Panc1 (cell line): Measurements from ENCODE around the gene CAPN15. TPM values are rescaled to one million over a fixed set of nuclear protein-coding genes. Genes with fewer than 3 reads are reported as not detected.

ENCODE experiments used
- ATAC-seq: fragments of 200-7000 bp; cut with Tn5 transposase; 2 replicates; pipeline ENCODE4 v1.9.1; 2020; ENCODE audit warnings: mild to moderate bottlenecking, moderate library complexity
- BruUV-seq: library from RNA; stranded (reverse); fragments of 400-500 nt; replicated peaks from 2 replicates; lab custom pipeline; 2021; lab: Mats Ljungman, UMichigan
- CTCF ChIA-PET: fragments of 300-600 bp; sonication (Branson Sonifier 250); formaldehyde crosslinking; loops from one replicate; lab custom pipeline; 2022; ENCODE audit warnings: antibody characterized with exemption; lab: Charles Lee
- POLR2A ChIA-PET: fragments of 300-600 bp; sonication (Branson Sonifier 250); formaldehyde crosslinking; loops from one replicate; lab custom pipeline; 2022; ENCODE audit warnings: antibody characterized with exemption; lab: Charles Lee
- DNase-seq: peaks from one replicate; pipeline ENCODE4 v3.0.0-alpha.2; 2010; ENCODE audit warnings: low read depth, low spot score
- H3K27ac ChIP-seq: 2 replicates; pipeline ENCODE4 v1.5.1; 2011; ENCODE audit warnings: mild to moderate bottlenecking, low read length, inconsistent platforms
- H3K27me3 ChIP-seq: fragments of 200-500 bp; sonication (Bioruptor generic); 2 replicates; pipeline ENCODE4 v1.6.0; 2014; ENCODE audit warnings: low read length, inconsistent platforms; ENCODE audit not compliant: control insufficient read depth, insufficient read depth
- H3K36me3 ChIP-seq: fragments of 200-500 bp; sonication (Bioruptor generic); 2 replicates; pipeline ENCODE4 v1.5.1; 2014; ENCODE audit warnings: inconsistent platforms, mild to moderate bottlenecking, low read length, moderate library complexity; ENCODE audit not compliant: control insufficient read depth, insufficient read depth
- H3K4me1 ChIP-seq: 2 replicates; pipeline ENCODE4 v1.5.1; 2011; ENCODE audit warnings: inconsistent platforms, mild to moderate bottlenecking, low read length, moderate library complexity; ENCODE audit not compliant: control insufficient read depth, insufficient read depth
- H3K4me3 ChIP-seq, 2 experiments: 2 replicates each; pipeline ENCODE4 v1.5.1; 2011 to 2012; ENCODE audit warnings: low read depth in 2 of 2, low read length in 2 of 2, mild to moderate bottlenecking in 2 of 2, inconsistent platforms in 1 of 2, moderate library complexity in 1 of 2
- H3K9me3 ChIP-seq: fragments of 200-500 bp; sonication (Bioruptor generic); 2 replicates; pipeline ENCODE4 v1.5.1; 2014; ENCODE audit warnings: low read depth, mild to moderate bottlenecking, inconsistent platforms, low read length, moderate library complexity; ENCODE audit not compliant: control insufficient read depth, insufficient read depth
- POLR2AphosphoS5 ChIP-seq: IDR thresholded peaks from 2 replicates; pipeline ENCODE4 v1.6.1; 2012; ENCODE audit warnings: mild to moderate bottlenecking, low read depth, low read length, moderate library complexity
- SIN3A ChIP-seq: IDR thresholded peaks from 2 replicates; pipeline ENCODE4 v1.6.1; 2012; ENCODE audit warnings: low read depth, mild to moderate bottlenecking, low read length, moderate library complexity, borderline replicate concordance; ENCODE audit not compliant: insufficient read depth
- TCF7L2 ChIP-seq: IDR thresholded peaks from 2 replicates; pipeline ENCODE4 v1.6.1; 2011; ENCODE audit warnings: mild to moderate bottlenecking, low read depth, low read length, inconsistent platforms
- in situ Hi-C: cut with HindIII; loops from 2 replicates; pipeline ENCODE4 v1.10.0; 2016; ENCODE audit warnings: low sequenced_read_pairs, low pct_unique_long_range_greater_than_20kb
- intact Hi-C: fragments of 100-400 bp; cut with micrococcal nuclease; formaldehyde crosslinking; loops from one replicate; pipeline ENCODE4 v1.10.0; 2022; ENCODE audit not compliant: unreplicated experiment
- total RNA-seq: library from RNA; stranded (reverse); gene quantifications from one replicate; pipeline ENCODE4 v1.2.1, GENCODE V29; 2021; ENCODE audit not compliant: unreplicated experiment
- TF ChIP-seq, protein P1 (sequence below): fragments of 450-650 bp; IDR thresholded peaks from 2 replicates; pipeline ENCODE4 v1.5.1; 2017; ENCODE audit warnings: mild to moderate bottlenecking
- TF ChIP-seq, protein P2 (sequence below), 2 experiments: IDR thresholded peaks; 2 replicates each; pipeline ENCODE4 v1.6.1; 2011 to 2012; ENCODE audit warnings: low read depth in 2 of 2, control low read depth in 1 of 2, low read length in 1 of 2, mild to moderate bottlenecking in 1 of 2, moderate library complexity in 1 of 2; ENCODE audit not compliant: insufficient read depth in 1 of 2

Gene CAPN15
- total RNA-seq, 1 experiment from 2014 or later = 78.5 TPM

DNA sequence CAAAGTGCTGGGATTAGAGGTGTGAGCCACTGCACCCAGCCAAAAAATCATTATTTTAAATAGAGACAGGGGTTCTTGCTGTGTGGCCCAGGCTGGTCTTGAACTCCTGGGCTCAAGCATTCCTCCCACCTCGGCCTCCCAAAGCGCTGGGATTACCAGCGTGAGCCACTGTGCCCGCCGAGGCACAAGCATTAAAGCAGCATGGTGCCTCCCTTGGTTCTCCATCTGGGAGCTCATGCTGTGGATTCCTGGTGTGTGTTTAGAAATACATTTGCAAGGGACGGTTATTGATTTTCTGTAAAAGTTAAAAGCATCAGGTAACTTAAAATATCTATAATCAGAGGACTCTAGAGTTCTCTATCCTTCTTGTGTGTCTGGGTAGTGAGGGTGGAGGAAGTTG is 14.7 kb upstream of the CAPN15 start:
- no peak overlapping the region for H3K4me3 ChIP-seq
- in situ Hi-C loops = no loop called here
- no peak for TF ChIP-seq SIN3A
- TF ChIP-seq, protein P1, sequence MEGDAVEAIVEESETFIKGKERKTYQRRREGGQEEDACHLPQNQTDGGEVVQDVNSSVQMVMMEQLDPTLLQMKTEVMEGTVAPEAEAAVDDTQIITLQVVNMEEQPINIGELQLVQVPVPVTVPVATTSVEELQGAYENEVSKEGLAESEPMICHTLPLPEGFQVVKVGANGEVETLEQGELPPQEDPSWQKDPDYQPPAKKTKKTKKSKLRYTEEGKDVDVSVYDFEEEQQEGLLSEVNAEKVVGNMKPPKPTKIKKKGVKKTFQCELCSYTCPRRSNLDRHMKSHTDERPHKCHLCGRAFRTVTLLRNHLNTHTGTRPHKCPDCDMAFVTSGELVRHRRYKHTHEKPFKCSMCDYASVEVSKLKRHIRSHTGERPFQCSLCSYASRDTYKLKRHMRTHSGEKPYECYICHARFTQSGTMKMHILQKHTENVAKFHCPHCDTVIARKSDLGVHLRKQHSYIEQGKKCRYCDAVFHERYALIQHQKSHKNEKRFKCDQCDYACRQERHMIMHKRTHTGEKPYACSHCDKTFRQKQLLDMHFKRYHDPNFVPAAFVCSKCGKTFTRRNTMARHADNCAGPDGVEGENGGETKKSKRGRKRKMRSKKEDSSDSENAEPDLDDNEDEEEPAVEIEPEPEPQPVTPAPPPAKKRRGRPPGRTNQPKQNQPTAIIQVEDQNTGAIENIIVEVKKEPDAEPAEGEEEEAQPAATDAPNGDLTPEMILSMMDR = no peak
- TF ChIP-seq POLR2AphosphoS5 = no peak
- no peak for TF ChIP-seq TCF7L2
- TF ChIP-seq, protein P2, sequence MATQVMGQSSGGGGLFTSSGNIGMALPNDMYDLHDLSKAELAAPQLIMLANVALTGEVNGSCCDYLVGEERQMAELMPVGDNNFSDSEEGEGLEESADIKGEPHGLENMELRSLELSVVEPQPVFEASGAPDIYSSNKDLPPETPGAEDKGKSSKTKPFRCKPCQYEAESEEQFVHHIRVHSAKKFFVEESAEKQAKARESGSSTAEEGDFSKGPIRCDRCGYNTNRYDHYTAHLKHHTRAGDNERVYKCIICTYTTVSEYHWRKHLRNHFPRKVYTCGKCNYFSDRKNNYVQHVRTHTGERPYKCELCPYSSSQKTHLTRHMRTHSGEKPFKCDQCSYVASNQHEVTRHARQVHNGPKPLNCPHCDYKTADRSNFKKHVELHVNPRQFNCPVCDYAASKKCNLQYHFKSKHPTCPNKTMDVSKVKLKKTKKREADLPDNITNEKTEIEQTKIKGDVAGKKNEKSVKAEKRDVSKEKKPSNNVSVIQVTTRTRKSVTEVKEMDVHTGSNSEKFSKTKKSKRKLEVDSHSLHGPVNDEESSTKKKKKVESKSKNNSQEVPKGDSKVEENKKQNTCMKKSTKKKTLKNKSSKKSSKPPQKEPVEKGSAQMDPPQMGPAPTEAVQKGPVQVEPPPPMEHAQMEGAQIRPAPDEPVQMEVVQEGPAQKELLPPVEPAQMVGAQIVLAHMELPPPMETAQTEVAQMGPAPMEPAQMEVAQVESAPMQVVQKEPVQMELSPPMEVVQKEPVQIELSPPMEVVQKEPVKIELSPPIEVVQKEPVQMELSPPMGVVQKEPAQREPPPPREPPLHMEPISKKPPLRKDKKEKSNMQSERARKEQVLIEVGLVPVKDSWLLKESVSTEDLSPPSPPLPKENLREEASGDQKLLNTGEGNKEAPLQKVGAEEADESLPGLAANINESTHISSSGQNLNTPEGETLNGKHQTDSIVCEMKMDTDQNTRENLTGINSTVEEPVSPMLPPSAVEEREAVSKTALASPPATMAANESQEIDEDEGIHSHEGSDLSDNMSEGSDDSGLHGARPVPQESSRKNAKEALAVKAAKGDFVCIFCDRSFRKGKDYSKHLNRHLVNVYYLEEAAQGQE (IDR thresholded peaks at IDR 0.05; ENCODE audit: insufficient read depth in 1 of 2, low read depth in 2 of 2, low read length in 1 of 2) = no peak
- ATAC-seq = no peak
- POLR2A ChIA-PET = no interaction called here
- CTCF ChIA-PET = no interaction called here
- H3K27ac ChIP-seq = no peak overlapping the region
- no peak for DNase-seq
- H3K27me3 ChIP-seq = no peaks in the 10 kb centered on the region
- H3K36me3 ChIP-seq = no peaks in the 10 kb centered on the region; the same call in 1 of the 2 replicates
- H3K4me1 ChIP-seq = no peaks in the 10 kb centered on the region
- no TSS peak for BruUV-seq
- H3K9me3 ChIP-seq = no peaks in the 10 kb centered on the region
- intact Hi-C loops = no loop called here

DNA sequence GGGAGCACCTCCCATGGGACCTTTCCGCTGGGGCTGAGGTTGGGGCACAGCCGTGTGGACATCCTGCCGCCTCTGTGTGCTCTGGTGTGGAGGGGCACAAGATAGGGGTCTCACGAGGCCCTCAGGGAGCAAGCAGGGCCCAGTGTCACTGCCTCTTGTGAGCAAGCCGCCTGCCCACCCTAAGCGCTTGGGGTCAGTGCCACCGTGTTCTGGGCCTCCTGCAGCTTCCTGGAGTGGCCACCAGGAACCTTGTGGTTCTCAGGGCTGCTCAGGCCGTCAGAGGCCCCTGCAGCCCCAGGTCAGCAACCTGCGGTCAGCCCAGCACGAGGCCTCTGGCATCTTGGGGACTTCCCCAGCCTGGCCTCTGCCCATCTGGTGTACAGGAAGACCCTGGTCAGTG is 13.6 kb upstream of the CAPN15 start:
- DNase-seq (no peak), ATAC-seq (no peak)
- H3K36me3 ChIP-seq = no peaks in the 10 kb centered on the region; the same call in 1 of the 2 replicates
- CTCF ChIA-PET = no interaction called here
- BruUV-seq = no TSS peak
- POLR2A ChIA-PET = no interaction called here
- TF ChIP-seq TCF7L2 (no peak), POLR2AphosphoS5 (no peak), SIN3A (no peak)
- TF ChIP-seq, protein P1 = no peak
- TF ChIP-seq, protein P2 (IDR thresholded peaks at IDR 0.05; ENCODE audit: insufficient read depth in 1 of 2, low read depth in 2 of 2, low read length in 1 of 2) = no peak
- H3K27ac ChIP-seq = no peak overlapping the region
- H3K27me3 ChIP-seq = no peaks in the 10 kb centered on the region
- in situ Hi-C loops (no loop called here), intact Hi-C loops (no loop called here)
- no peak overlapping the region for H3K4me3 ChIP-seq
- H3K9me3 ChIP-seq = no peaks in the 10 kb centered on the region
- H3K4me1 ChIP-seq = no peaks in the 10 kb centered on the region
